ENCODE data around the gene PTPRN2.

Gene PTPRN2

GRCh38 chr7:158283016-158283974 is 304.3 kb downstream of the PTPRN2 start:
- no peak overlapping the region for H3K27ac ChIP-seq
- TF ChIP-seq ZFX (IDR thresholded peaks at IDR 0.05; ENCODE audit: borderline replicate concordance) (no peak), CTCF (IDR thresholded peaks at IDR 0.05) (no peak)

DNA sequence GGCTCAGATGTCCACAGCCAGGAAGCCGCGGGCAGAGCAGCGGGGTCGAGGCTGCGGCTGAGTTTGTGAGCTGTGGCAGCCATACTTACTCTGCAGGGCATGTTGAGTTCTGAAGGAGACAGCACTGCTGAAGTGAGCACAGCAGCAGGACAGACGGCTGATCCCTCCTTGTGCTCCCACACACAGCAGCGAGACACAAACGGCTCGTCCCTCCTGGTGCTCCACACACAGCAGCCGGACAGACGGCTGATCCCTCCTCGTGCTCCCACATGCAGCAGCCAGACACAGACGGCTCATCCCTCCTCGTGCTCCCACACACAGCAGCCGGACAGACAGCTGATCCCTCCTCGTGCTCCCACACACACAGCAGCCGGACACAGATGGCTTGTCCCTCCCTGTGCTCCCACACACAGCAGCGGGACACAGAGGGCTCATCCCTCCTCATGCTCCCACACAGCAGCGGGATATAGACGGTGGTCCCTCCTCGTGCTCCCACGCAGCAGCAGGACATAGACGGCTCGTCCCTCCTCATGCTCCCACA is 305.1 kb downstream of the PTPRN2 start:
- H3K27ac ChIP-seq: no peak overlapping the region
- no peak for TF ChIP-seq ZFX (IDR thresholded peaks at IDR 0.05; ENCODE audit: borderline replicate concordance)
- TF ChIP-seq CTCF (IDR thresholded peaks at IDR 0.05): no peak

GRCh38 chr7:158281441-158281840 is 306.2 kb downstream of the PTPRN2 start:
- H3K27ac ChIP-seq: no peak overlapping the region
- TF ChIP-seq ZFX (IDR thresholded peaks at IDR 0.05; ENCODE audit: borderline replicate concordance): no peak
- TF ChIP-seq CTCF (IDR thresholded peaks at IDR 0.05): no peak

- no peak overlapping the region for H3K27ac ChIP-seq
- TF ChIP-seq ZFX (IDR thresholded peaks at IDR 0.05; ENCODE audit: borderline replicate concordance) (no peak), CTCF (IDR thresholded peaks at IDR 0.05) (no peak)
Observed at GRCh38 chr7:158280448-158281144, 307.0 kb downstream of the PTPRN2 start.

DNA sequence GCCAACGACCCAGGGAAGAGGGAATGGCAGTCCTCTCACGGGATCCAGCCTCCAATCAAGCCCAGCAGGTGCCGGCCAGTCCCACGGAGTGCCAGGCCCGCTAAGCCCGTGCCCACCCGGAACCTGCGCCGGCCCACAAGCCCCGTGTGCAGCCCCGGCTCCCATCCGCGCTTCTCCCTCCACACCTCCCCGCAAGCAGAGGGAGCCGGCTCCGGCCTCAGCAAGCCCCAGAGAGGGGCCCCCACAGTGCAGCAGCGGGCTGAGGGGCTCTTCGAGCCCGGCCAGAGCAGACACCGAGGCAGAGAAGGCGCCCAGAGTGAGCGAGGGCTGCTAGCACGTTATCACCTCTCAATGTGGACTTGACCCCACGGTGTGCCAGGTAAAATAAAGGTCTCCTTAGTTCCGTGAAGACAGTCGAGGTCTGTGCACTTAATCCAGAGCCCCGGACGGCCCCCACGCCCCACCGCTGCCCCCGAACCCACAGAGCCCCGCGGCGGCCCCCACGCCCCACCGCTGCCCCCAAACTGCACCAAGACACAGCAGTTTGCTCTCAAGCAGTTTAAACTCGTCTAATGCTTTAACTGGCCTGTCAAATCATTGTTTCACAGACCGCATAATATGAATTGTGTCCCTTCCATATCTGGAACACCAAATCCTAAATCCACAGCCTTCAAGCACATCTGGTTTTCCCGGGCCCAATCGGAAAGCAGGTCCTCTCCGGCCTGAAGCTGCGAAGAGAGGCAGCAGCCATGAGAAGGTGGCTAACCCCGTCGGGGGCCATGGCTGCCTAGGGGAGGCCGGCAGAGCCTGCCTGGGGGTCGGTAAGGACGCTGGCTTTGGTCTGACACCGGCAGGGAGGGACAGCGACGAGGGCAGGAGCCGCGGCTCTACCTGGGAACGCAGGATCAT is 307.8 kb downstream of the PTPRN2 start:
- TF ChIP-seq CTCF (IDR thresholded peaks at IDR 0.05): no peak
- no peak for TF ChIP-seq ZFX (IDR thresholded peaks at IDR 0.05; ENCODE audit: borderline replicate concordance)

GRCh38 chr7:158278745-158279320 is 308.8 kb downstream of the PTPRN2 start:
- H3K27ac ChIP-seq: no peak overlapping the region
- TF ChIP-seq ZFX (IDR thresholded peaks at IDR 0.05; ENCODE audit: borderline replicate concordance) (no peak), CTCF (IDR thresholded peaks at IDR 0.05) (no peak)

More for the DNA sequence above, 307.8 kb downstream of the PTPRN2 start:
- no peak overlapping the region for H3K27ac ChIP-seq
